NOMO-1 (cell line): ENCODE data around the gene PARD3B.

Experiments
- DNase-seq, 2 experiments: peaks; one replicate each; lab custom pipeline; 2025; ENCODE audit not compliant: unreplicated experiment in 2 of 2; lab: John Stamatoyannopoulos, UW

Gene PARD3B

DNA sequence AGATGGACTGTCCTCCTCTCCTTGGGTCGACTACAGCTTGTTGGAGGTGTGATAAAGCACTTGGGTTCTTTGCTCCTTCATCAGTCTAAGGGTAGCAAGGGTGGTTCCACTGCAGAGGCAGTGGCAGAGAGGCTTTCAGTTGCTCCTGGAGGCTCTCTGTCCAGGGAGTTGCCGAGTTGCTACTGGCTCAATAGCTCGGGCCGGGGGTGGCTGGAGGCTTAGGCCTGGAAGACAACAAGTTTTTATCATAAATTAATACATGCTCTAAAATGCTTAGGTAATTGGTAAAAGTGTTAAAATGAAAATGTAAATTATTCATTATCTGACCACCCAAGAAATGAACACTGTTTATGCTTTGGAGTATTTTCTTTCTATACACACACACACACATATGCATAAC is 975.0 kb downstream of the PARD3B start:
- DNase-seq = no peak

DNA sequence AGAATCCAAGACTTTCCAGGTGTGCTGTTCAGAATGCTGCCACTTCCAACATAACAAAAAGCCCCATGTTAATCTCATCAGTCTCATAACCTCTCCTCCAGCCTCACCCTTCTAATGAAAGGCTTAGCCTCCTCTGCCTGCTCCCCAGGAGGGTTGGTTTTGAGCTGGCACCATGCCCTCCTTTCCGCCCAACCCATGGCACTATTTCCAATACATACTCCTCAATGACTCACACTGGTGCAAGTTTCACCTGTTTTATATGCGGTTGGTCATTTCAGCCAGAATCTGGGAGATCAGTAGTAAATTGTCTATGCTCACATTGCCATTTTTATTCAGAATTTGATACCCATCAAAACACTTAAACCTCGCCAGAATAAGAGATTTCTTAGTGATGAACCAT is 979.4 kb downstream of the PARD3B start:
- no peak for DNase-seq

DNA sequence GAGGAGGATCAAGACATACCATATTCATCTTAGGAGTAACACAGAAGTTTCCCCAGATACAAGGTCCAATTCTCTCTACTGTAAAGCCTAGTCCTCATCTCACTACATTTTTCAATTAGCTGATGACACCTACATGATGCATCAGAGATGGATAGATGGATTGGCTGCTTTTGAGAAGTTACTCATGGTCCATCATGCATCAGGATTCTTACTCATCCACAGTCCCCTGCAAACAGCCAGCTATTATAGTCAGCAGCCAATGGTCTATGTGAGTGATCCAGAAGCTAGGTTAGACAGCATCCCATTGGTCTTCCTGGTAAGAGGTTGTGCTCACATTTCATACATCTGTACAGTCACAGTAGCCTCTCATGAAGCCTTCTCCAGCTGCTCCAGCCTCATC is 982.5 kb downstream of the PARD3B start:
- DNase-seq = no peak

DNA sequence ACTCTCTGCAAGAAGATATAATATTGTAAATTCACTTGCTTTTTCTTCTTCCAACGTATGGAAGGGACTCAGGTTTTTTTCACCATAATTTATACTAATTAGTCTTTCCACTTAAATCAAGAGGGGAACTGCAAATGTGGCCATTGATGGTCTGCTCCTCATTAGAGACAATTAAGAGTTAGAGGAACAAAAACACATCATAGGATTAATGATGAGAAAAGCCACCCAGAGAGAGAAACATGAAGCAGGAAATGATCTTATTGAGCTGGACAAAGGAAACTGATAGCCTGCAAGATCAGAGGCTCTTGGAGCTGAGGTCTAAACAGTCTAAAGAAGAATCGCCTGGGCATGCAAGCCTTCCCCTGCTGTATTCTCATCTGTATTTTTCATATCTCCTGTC is 985.8 kb downstream of the PARD3B start:
- DNase-seq = no peak

DNA sequence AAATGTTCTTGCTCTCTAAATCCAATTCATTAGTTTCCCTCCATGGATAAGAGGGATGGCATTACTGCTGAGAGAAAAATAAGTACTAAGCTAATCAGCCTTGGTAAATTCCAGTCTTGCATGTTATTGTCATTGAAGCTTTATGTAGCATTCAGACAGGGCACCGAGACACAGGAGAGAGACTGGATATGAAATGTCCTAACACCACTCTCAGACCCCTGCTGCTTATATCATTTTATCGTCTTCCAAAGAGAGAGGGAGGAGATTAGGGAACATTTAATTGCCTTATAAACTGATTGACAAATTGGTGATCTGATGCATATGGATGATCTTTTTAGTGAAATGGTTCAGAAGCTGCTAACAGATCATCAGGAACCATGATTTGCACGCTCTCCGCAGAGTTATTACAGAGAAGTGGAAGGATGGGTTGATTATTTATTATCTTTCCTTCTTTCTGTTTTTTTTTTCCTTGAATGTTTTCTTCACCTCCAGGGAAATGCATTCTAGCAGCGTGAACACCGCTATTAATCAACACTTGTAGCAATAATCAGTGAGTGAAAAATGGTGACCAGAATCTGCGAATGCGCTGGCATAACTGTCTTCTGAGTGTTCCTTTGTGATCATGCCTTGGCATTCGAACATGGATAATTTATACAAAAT is 986.3 kb downstream of the PARD3B start:
- no peak for DNase-seq

DNA sequence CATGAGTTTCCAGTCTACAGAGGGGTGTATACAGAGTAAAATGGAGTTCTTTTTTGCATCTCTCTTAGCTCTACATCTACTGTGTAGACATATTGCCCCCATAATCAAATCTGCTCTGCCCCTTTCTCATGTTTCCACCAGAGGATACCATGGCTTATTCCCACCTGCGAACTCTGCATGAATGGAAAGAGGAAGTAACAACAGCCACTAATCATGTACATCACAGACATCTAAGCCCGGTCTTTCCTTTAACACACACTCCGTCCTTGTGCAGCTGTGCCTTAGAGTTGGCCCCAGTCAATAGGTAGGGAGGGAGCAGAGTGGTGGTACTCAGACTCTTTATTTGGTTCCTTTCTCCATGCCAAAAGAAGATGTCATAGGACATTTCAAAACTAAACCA is 989.7 kb downstream of the PARD3B start:
- no peak for DNase-seq

DNA sequence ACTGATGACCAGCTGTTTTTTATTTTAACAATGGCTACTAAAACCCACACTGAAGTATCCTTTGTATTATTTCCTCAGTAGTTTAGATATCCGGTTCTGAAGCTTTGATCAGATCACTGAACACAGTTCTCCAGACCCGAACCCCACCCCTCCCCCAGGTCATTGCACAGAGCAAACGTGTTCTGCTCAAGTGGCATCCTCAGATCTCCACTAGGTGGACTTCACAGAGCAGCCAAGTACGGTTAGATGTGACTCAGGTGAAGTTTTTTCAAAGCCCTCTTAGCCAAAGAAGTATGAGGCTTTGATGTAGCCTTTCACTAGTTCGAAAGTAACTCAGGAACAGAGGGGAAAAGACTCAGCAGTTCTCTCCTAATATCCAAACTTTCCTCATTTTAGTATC is 994.3 kb downstream of the PARD3B start:
- DNase-seq = peak in 1 of 2 experiments; percentile 24

DNA sequence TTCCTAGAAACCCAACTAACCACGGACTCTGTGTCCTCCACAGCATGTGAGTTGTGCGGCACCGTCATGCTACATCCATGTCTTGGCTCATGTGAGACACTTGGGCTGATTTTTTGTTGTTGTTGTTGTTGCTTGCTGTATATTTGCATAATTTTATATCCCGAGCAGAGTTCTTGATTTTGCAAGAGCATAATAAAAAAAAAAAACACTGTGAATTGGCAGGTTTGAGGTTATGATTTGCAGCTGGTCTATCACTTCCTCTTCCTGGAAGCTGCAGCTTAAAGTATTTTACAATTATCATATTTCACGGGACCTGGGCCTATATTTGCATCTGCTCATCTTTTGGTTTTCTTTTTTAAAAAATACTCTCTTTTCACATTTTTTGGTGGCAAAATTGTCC is 994.8 kb downstream of the PARD3B start:
- DNase-seq = peak; percentile 42 to 72

DNA sequence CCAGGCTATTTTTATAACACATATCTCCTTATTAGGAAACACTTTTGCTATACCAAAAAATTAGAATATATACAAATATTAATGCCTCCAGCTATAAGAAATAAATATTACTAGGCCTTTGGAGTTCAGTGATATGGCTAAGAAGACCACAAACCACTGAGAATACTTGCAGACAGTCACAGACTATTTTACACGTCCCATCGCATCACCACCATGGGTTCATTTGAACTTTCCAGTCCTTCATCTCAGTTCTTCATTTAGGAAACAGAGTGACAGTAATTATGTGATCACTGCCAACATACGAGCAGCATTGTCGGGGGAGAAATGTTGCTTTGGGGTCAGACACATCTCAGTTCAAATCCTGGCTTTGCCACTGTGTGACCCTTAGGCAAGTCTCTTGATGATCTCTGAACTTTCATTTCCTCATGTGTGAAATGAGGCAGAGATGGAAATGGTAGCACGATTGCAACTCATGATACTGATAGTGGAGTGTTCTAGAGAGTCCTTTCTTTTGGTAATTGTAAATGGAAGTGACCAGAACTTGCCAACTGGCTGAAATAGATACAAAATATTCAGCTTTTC is 998.1 kb downstream of the PARD3B start:
- peak in 1 of 2 experiments; percentile 53 for DNase-seq

DNA sequence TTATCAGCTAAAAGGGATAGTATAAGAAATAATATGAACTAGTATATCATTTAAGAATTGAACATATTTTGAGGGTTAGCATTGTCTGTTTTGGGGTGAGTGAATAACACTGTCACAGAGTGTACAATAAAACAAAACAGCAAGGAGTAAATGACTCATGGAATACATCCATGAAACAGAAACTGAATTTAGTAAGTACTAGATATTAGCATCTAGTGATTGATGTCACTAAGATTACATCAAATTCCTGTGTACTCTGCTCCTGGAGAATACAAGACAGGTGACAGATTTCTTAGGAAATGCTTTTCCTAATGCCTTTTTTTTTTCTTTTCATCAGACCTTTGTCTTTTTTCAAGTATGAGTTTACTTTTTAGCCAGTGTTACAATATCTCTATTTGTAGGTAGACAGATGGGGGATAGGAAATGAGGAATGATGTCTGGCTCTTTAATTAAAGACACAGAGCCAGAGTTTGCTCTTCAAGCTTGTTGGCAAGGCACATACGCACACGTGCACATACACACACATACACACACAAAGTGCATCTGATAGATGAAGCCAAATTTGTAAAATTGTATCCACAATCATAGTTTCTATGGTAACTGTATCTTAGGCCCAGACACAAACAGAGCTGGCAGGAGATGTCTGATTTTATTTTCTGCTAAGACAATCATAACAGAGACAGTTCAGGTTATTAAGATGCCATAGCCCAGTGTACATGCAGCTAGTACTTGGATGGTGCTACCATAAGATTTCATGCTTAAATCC is 998.8 kb downstream of the PARD3B start:
- DNase-seq = no peak

DNA sequence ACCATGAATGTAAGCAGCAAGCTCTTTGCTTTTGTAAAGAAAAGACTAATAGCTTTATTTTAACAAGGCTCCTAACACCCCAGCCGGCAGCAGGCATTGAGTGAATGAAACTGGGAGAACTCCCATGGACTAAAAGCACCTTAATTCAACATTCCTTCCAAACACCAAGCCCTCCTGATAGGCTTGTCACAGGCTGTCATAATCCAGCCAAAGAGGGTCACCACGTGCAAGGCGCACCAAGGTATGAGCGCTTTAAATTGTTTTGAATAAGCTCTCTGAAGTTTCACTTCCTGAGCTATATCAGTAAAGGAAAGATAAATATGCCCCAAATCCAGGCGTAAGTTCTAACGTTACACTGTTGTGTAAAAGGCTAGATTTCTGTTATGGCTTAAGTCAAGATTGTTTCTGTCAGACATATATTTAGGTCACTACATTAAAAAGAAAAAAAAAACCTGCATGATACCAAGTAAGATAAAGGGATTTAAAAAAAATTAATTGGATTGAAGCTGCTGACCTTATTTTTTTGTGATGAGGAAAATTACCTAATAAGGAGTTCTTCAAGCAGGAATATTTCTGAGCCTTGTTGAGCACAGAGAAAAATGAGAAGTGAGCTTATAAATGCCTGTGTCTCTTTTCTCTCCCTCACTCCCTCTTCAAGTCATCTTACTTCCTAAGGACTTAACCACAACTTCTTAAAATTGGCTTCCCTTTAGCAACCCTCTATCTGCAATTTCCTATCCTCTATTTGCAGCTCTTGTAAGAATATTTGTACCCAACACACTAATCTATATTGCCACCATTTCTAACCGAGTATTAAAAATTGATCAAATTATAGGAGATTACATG is 1000.9 kb downstream of the PARD3B start:
- DNase-seq = peak; percentile 73 to 91

DNA sequence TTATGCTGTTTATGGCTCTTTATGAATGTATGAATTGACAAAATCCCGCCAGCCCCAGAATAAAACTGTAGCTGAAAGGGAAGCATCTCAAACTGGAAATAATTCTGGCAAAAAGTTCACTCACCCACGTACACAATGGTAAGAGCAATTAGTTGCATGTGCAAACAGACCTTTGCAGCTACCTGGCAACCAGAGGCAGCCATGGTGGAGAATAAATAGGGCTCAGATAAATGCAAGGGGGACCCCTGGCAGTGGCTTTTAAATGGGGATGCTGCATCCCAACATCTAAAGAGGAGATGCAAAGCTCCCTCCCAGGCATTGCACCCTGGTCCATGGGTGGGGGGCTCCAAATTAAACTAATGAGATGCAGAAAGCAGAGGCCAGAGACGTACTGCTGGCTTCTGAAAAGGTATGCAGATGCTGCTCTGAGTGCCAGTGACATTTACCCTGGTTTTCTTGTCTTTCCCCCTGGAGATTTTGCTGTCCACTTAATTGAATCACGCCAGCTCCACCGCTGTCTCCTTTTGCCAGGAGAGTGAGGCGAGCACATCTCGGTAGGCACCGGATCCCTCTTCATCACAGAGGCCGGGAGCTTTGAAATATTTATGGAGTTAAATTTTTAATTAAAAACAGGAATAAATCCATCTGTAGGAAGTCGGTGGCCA is 1010.4 kb downstream of the PARD3B start:
- no peak for DNase-seq

DNA sequence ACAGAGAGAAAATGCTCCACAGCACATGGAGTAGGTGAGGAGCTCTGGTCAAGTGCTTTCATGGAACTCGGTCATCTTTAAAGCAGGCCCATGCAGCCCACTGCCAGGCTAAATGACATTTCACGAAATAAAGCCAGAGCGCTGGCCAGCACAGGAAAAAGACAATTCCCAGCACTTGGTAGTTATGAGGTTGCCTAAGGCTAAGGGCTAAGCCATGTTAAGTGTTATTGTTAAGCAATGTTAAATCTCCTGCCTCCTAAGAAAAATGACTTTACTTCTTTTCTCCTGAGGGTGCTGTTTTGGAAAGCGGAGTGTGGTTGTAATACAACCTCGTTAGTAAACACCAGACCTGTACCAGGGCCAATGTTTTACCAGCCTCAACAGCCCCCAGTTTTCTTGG is 1011.1 kb downstream of the PARD3B start:
- no peak for DNase-seq

DNA sequence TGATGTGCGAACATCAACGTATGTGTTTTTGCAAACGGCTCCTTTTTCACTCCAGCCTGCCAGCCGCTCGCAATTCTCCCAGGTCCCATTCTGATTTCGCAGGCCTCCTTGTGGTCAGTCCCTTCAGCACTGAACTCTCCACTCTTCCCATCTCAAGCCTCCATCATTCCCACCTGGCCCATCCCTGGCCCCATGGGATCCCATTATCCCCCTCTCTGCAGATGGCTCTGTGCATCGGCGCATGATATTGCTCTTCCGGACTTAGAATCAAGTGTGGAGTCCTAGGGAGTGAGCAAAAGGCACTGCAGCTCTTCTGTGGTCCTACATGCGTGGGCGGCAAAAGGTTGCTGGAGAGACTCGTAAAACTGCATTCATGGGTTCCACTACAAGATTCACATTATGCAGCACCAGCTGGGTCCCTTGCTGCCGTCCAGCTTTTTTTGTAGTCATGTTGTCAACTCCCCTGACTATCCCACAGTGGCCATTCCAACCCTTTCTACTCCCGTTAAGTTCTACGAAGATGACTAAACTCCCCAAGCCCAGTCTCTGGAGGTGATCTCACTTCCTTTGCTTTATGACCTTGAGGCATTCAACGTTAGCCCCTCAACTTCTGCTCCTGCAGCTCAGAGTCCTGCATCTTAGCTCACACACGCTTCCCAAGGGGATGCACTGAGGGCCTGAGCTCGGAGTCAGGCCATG is 1011.7 kb downstream of the PARD3B start:
- DNase-seq = no peak

DNA sequence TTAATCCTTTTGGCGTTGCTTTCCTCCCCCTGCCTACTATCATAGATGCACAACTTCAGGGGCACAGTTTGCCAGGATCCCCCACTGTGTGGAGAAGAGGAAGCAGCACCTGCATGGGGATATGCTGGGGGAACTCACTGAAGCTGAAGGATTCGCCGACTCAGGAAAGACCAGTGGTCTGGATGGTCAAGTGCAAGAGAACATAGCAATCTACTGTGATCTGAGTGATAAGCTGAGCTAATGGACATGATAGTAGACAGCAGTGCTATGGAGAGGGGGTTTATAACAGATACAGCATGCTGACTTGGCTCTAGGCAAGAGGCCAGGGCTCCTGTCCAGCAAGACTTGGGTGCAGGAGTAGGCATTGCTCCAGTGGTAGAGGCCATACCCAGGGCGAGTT is 1012.6 kb downstream of the PARD3B start:
- no peak for DNase-seq

DNA sequence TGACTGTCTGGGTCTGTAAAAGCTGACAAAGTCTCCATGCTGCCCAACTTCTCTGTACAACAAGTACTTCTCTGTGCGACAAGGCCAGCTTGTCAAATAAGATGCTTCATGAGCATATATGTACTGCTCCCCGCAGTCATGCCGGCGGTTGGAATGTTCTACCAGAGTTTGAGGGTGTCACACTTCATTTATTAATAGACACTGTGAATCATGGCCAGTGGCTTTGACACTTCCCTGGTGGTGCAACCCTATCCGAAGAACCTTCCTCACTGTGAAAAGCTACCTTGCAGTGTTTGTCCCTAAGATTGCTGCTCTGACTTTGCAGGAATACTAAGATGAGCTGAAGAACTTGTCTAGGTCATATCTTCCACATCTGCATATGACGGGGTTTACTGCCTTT is 1016.2 kb downstream of the PARD3B start:
- peak; percentile 42 to 65 for DNase-seq

DNA sequence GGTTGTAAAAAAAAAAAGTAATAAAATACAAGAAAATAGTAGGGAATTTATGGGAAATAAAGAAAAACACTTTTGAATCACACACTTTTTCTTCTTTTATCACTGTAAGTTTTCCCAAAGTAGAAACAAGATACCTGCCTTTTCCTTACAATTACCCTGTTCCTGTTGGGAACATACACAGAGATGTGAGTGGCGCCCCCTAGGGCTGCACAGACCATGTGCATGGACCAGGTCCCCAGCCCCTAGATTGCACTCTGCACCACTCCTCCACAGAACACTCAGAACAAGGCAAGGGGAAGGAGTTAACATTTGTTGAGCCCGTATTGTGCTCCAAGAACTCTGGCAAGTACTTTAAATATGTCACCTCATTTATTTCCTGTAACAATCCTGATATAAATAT is 1018.4 kb downstream of the PARD3B start:
- DNase-seq = no peak

DNA sequence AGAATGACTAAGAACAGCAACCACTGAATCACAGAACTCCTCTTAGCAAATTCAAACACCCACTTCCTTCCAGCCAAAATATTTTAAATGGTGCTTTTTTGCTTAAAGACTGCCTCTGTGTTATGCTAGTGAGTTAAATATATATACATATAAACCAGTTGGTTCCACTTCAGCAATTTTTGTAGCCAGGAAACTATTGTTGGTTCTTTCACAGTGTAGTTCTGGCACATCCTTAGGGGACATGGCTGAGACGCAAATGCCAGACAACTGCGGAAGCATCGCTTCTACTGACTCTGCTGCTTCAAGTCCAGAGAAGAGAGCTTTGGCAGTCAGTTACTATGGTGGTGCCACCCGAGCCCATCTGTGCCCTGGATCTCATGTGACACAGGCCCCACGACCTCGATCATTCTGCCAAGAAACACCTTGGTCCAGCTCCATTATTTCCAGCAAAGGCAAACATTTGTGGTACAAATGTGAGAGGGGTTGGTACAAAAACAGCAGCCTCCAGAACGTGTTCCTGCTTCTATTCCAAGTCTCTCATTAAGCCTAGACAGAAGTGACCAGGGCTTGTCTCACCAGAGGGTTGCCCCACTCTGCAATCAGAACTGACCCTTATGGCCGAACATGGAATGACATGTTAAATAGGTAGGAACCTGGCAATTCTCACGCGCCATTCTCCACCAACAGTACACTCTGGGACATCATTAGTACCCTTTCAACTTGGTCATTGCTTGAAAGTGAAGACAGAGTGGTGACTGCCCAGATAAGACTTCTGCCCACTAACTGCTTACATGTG is 1019.3 kb downstream of the PARD3B start:
- no peak for DNase-seq

DNA sequence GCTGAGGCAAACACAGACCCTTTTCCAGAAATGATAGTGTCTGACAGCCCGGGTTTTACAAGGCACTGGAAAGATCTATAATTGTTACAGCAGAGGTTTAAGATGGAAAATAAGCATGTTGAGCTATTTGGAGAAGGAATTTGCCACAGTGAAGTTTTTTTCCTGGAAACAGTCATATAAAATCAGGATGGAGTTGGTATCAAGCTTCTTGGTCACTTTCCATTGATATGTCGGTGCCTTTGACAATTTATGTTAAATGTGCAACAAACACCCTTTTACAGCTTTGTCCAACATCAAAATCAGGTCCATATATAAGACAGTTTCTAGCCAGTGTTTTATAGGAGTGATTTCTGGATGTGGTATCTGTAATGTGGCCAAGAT is 1019.9 kb downstream of the PARD3B start:
- no peak for DNase-seq
